HUES6 (cell line): ENCODE data around the gene DDX41.
A peak's percentile ranks its signal among the peaks of the same experiment; 100 is the strongest.

Experiments
- H3K27ac ChIP-seq: 2 replicates; pipeline ENCODE4 v1.7.0; 2013; ENCODE audit warnings: low read depth, mild to moderate bottlenecking, low read length, inconsistent platforms
- H3K27me3 ChIP-seq: 2 replicates; pipeline ENCODE4 v1.6.1; 2013; ENCODE audit warnings: low read length; ENCODE audit not compliant: control insufficient read depth, insufficient read depth
- H3K36me3 ChIP-seq: 2 replicates; pipeline ENCODE4 v1.6.1; 2013; ENCODE audit warnings: low read length; ENCODE audit not compliant: control insufficient read depth, insufficient read depth
- H3K4me1 ChIP-seq: 2 replicates; pipeline ENCODE4 v1.6.1; 2013; ENCODE audit warnings: low read length; ENCODE audit not compliant: control insufficient read depth, insufficient read depth
- H3K4me3 ChIP-seq: 2 replicates; pipeline ENCODE4 v1.5.1; 2013; ENCODE audit warnings: low read depth, low read length
- H3K9ac ChIP-seq: one replicate; pipeline ENCODE4 v1.6.1; 2013; ENCODE audit warnings: mild to moderate bottlenecking, low read length
- H3K9me3 ChIP-seq: 2 replicates; pipeline ENCODE4 v1.6.1; 2013; ENCODE audit warnings: low read depth, low read length; ENCODE audit not compliant: control insufficient read depth, insufficient read depth

Gene DDX41

DNA sequence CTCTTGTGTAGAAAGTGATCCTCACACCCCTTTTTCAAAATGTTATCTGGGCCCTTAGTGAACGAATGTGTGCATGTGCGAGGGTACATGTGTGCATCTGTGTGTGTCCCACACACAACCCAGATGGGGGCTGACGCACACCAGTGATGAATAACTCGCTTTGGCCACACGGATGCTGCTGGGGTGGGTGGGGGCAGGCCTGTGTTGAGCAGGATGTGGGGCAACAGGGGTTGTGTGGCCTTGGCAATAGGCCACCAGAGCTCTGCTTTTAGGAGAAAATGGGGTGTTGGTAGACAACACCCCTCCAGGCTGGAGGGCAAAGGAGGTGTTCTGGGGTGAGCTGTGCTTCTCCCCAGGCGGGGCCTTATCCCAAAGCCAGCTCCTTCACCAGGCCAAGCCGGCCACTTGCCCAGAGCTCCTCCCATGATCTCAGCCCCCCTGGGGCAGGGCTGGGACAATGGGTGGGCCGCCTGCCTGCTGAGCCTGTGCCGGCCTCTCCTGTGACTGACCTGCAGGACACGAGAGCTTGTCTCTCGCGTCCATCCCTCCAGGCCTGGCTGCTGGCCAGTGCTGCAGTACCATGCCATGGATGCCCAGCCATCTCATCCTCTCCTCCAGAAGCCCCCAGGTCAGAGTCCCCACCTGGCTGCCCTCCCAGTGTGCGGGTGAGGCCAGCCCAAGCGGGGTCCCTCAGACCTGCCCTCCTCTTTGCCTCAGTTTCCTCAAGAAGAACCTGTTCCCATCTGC, 45.0 kb downstream of the DDX41 start:
- Histone ChIP-seq H3K4me1 (peaks cover 59% of the 10 kb centered on the region), H3K9ac (peak overlapping the region; percentile 96), H3K9me3 (no peaks in the 10 kb centered on the region), H3K27me3 (no peaks in the 10 kb centered on the region), H3K36me3 (peaks cover 52% of the 10 kb centered on the region), H3K4me3 (peak overlapping the region; percentile 92), H3K27ac (peak overlapping the region; percentile 92)

DNA sequence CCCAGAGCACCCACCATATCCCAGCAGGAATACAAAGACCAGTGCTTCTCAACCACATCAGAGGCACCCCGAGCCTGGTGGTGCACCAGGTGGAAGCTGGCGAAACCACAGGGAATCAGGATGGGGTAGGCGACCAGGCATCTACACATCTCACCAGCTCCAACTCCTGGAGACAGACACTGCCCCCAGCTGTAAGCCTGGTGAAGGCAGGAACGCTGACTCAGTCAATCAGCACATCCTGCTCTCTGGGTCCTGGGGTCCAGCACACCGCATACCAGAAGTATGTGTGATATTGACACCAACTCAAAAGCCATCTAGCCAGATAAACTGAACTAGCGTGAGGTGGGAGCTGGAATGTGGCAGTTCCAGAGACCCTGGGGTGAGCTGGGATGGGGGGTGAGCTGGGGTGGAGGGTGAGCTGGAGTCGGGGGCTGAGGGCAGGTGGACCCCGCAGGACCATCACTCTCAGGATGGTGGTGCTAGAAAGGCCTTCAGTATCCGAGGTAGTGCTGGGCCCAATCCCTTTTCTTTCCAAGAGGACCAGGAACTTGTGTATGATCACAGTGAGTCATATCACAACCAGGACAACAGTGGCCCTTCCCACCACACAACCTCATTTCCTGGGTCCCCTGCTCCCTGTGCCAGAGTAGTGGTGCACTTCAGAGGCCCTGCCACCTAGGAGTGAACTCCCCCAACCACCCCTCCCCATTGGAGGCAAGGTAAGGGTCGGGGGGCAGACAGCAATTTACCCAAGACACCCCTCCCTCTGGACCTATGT, 45.8 kb downstream of the DDX41 start:
- H3K9ac ChIP-seq = no peak overlapping the region
- 0 out of 2 replicates have a peak overlapping the region, but pooled peaks have one; percentile 92 for H3K4me3 ChIP-seq
- H3K27ac ChIP-seq = peak overlapping the region; percentile 20; the same call in 1 of the 2 replicates

DNA sequence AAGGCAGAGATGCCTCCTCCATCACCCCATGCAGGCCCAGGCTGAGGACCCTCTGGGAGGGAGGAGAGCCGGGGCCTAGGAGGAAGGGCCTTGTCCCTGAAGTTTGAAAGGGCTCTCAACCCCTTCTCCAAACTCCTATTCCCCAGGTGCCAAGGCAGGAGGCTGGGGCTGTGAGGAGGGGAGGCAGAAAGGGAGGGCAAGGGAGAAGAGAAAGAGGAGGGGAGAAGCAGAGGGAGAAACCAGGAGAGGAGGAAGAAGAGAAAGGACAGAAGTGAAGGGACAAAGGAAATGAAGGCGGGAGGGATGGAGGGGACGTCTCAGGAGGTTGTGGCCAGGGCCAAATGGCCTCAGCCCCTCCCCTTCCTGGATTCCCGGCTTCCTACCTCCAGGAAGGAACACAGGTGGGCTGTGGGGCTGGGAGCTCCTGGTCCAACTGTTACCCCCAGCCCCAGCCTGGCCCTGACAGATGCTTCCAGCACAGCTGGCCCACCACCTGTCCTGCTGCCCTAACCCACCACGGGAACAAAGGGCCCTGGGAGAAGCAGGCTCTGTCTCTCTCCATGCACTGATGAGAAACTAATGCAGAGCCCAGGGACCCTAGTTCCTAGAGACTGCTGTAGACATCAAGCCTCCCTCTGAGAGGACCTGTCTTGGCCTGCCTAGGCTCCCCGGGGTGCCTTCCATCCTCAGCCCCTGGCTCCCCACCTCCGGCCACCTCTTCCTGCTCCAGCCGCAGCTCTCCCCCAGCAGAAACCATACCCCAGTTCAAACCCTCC, 46.8 kb downstream of the DDX41 start:
- Histone ChIP-seq H3K9me3 (no peaks in the 10 kb centered on the region), H3K36me3 (peaks cover 70% of the 10 kb centered on the region), H3K27me3 (no peaks in the 10 kb centered on the region), H3K4me3 (peak overlapping the region; percentile 24), H3K9ac (peak overlapping the region; percentile 58), H3K27ac (peak overlapping the region; percentile 66), H3K4me1 (peaks cover 45% of the 10 kb centered on the region)

More for the DNA sequence above, 45.8 kb downstream of the DDX41 start:
- no peaks in the 10 kb centered on the region for H3K9me3 ChIP-seq
- no peaks in the 10 kb centered on the region for H3K27me3 ChIP-seq
- peaks cover 53% of the 10 kb centered on the region for H3K4me1 ChIP-seq
- H3K36me3 ChIP-seq = peaks cover 60% of the 10 kb centered on the region

DNA sequence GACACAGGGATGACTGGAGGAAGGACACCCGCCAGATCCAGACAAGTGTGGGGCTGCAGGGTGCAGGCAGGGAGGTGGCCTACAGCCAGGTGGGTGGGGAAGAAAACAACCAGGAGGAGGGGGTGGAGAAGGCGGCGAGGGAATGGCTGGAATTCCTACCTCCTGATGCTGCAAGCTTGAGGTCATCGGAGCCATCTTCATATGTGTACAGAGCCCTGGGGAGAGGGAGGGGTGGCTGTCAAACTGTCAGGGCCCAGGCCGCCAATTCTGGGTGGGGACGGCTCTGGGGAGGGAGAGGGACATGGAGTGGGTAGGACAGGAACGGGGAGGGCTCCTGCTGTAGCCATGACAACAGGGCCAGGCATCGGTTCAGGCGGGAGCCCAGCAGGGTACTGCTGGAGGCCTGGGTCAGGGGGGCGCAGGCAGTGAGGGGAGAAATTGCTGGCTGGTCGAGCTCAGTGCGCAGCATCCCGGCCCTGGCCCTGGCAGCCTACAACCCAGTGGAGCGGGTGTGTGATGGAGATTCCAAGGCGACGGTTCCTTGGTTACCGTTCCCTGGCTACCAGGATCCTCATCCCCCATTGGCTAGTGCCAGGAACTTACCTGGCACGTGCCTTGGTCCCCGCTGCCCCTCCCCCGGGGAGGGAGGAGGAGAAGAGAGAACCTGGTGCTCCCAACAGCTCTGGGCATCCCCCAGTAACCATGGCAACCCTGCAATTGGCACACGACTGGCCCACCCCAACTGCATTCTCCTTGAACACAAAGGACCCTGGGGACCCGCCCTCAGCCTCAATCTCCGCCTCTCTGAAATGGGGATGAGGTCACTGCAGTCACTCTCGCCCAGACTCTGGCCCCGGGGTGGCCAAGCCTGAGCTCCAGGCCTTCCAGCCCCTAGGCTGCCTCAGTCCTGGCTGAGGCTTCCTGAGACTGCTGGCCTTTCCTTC, 47.8 kb downstream of the DDX41 start:
- Histone ChIP-seq H3K4me1 (peaks cover 35% of the 10 kb centered on the region), H3K9ac (peak overlapping the region; percentile 58), H3K27ac (peak overlapping the region; percentile 66; the same call in 1 of the 2 replicates), H3K27me3 (no peaks in the 10 kb centered on the region), H3K4me3 (no peak overlapping the region; the same call in 1 of the 2 replicates), H3K9me3 (no peaks in the 10 kb centered on the region), H3K36me3 (peaks cover 70% of the 10 kb centered on the region)

DNA sequence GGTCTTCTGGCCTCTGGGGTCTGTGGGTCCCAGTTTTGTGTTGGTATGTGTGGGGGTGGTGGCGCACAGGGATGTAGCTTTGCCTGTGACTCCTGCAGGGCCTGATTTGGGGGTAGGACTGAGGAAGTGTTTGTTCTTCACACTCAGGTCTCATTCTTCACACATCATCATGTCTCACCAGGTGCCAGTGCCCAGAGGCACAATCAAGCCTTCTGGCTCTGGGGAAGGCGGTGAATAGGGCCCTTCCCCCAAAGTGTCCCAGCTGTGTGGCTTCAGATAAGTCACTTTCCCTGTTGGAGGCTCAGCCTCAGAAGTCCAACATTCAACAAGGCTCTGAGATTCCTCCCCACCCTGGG, 48.5 kb downstream of the DDX41 start:
- H3K9ac ChIP-seq = peak overlapping the region; percentile 47
- peaks cover 75% of the 10 kb centered on the region for H3K36me3 ChIP-seq
- H3K27ac ChIP-seq = peak overlapping the region; percentile 22; the same call in 1 of the 2 replicates
- H3K4me3 ChIP-seq = no peak overlapping the region; the same call in 1 of the 2 replicates
- H3K4me1 ChIP-seq = peaks cover 34% of the 10 kb centered on the region
- no peaks in the 10 kb centered on the region for H3K9me3 ChIP-seq
- H3K27me3 ChIP-seq = no peaks in the 10 kb centered on the region

DNA sequence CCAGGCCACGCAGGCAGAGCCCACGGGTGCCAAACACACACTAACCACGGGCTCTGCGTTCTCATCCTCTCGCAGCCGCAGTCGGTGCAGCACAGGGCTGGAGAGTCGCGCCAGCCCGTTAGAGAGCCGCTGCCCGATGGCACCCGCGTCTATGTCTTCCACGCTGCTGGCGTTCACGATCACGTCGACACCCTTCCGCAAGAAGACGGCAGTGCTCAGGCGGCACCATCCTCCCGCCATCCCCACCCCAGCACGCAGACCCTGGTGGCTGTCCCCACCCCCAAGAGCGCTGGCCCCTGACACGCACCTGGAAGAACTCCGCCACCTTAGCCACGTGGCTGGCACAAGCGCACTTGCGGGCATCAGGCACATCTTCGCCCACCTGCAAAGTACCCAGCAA, 49.3 kb downstream of the DDX41 start:
- no peak overlapping the region for H3K27ac ChIP-seq
- peaks cover 81% of the 10 kb centered on the region for H3K36me3 ChIP-seq
- peaks cover 34% of the 10 kb centered on the region for H3K4me1 ChIP-seq
- H3K9me3 ChIP-seq = no peaks in the 10 kb centered on the region
- H3K4me3 ChIP-seq = no peak overlapping the region
- no peak overlapping the region for H3K9ac ChIP-seq
- H3K27me3 ChIP-seq = no peaks in the 10 kb centered on the region

DNA sequence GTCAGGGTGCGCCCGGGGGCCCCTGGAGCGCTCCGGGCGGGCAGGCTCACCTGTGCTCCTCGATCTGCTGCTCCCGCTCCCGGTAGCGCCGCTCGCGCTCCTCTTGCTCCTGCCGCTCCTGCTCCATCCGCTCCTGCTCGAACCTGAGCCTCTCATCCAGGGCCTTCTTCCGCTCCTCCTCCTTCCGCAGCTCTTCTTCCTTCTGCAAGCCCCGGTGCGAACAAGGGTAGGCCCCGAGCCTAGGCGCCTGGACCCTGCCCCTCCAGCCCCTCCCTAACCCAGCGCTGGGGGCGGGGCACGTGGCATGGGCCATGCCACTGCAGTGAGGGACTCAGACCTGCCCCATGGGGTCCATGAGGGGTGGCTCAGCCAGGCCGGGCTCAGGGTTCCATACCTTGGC, 49.9 kb downstream of the DDX41 start:
- no peaks in the 10 kb centered on the region for H3K27me3 ChIP-seq
- no peaks in the 10 kb centered on the region for H3K9me3 ChIP-seq
- H3K4me1 ChIP-seq = peaks cover 29% of the 10 kb centered on the region
- no peak overlapping the region for H3K4me3 ChIP-seq
- H3K9ac ChIP-seq = no peak overlapping the region
- H3K27ac ChIP-seq = no peak overlapping the region
- H3K36me3 ChIP-seq = peaks cover 83% of the 10 kb centered on the region

DNA sequence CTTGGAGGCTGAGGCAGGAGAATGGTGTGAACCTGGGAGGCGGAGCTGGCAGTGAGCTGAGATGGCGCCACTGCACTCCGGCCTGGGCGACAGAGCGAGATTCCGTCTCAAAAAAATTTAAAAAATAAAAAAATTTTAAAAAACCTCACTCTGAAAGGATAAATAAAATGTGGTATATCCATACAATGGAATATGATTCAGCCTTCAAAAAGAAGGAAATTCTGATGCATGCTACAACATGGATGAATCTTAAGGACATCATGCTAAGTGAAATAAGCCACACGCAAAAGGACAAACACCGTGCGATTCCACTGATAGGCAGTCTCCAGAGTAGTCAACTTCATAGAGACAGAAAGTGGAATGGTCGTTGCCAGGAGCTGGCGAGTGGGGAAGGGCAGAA, 51.7 kb downstream of the DDX41 start:
- Histone ChIP-seq H3K27me3 (no peaks in the 10 kb centered on the region), H3K36me3 (peaks cover 82% of the 10 kb centered on the region), H3K4me3 (no peak overlapping the region)

DNA sequence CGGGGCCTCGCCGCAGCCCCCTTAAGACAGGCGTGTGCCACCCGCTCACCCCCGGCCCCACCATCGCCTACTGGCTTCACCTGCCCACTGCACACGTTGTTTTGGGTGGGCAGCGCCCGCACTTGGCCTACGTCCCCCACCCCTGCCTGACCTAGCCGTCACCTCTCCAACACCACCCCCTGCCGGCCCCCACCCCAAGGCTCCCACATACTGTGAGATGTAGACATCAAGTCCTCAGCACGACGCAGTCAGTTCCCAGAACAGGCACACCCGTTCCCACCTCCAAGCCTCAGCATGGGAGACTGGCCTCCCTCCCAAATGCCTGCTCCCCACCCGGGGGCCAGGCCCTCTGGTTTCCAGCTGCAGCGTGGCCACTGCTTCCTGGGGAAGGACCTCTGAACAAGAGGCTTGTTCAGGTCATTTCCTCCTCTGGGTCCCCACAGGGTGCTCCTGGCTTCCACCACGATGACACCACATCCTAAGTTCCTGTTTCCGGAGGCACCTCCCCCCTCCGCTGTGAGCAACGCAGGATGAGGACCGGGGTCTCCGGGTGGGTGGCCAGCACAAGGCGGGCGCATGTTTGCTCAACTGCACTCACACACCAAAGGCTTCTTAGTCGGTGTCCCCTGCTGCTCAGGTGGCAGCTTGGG, 54.6 kb downstream of the DDX41 start:
- Histone ChIP-seq H3K36me3 (peaks cover 81% of the 10 kb centered on the region), H3K9me3 (no peaks in the 10 kb centered on the region), H3K27ac (no peak overlapping the region), H3K9ac (no peak overlapping the region), H3K4me3 (no peak overlapping the region), H3K4me1 (peaks cover 3% of the 10 kb centered on the region), H3K27me3 (no peaks in the 10 kb centered on the region)

More for the DNA sequence above, 51.7 kb downstream of the DDX41 start:
- Histone ChIP-seq H3K27ac (no peak overlapping the region), H3K4me1 (peaks cover 11% of the 10 kb centered on the region), H3K9me3 (no peaks in the 10 kb centered on the region), H3K9ac (no peak overlapping the region)
